Peyer's patch (tissue), 4 donors: ENCODE data around the gene KDELR3. TPM values are rescaled to one million over a fixed set of nuclear protein-coding genes. Genes with fewer than 3 reads are reported as not detected.

Experiments
- DNase-seq, 3 donors: peaks; one replicate each; pipeline ENCODE4 v3.0.0-alpha.2; 2017 to 2019
- H3K27ac ChIP-seq, 4 donors: fragments of 200-600 bp; sonication (generic); one replicate each; pipeline ENCODE4 v1.5.1; 2016 to 2019
- H3K27me3 ChIP-seq, 2 donors: fragments of 200-600 bp; sonication (generic); one replicate each; pipeline ENCODE4 v1.5.1; 2019
- H3K36me3 ChIP-seq, 3 donors: fragments of 200-600 bp; sonication (generic); one replicate each; pipeline ENCODE4 v1.5.1; 2016 to 2019
- H3K4me1 ChIP-seq, 4 donors: fragments of 200-600 bp; sonication (generic); one replicate each; pipeline ENCODE4 v1.5.1; 2016 to 2019
- H3K4me3 ChIP-seq, 4 donors: fragments of 200-600 bp; sonication (generic); 1 replicate in 3 of 4; 2 replicates in 1 of 4; pipeline ENCODE4 v1.5.1; 2016 to 2019; ENCODE audit warnings: mild to moderate bottlenecking in 1 of 4
- H3K9me3 ChIP-seq, 4 donors: fragments of 200-600 bp; sonication (generic); one replicate each; pipeline ENCODE4 v1.5.1; 2016 to 2019; ENCODE audit warnings: mild to moderate bottlenecking in 1 of 4
- CTCF ChIP-seq, 6 experiments: fragments of 450-650 bp in 4 of 6; fragments of 200-600 bp in 2 of 6; sonication (generic) in 1 of 6; IDR thresholded peaks; one replicate each; pipeline ENCODE4 v1.5.1; 2017 to 2019; ENCODE audit warnings: antibody characterized with exemption in 6 of 6, mild to moderate bottlenecking in 3 of 6, moderate library complexity in 1 of 6
- POLR2A ChIP-seq, 2 donors: fragments of 450-650 bp; IDR thresholded peaks; one replicate each; pipeline ENCODE4 v1.5.1; 2017; ENCODE audit warnings: antibody characterized with exemption in 2 of 2, mild to moderate bottlenecking in 2 of 2, moderate library complexity in 2 of 2
- total RNA-seq, 4 donors: library from RNA; depleted of rRNA; stranded (reverse); fragments of >200 nt; gene quantifications; one replicate each; pipeline ENCODE4 v1.1.0, GENCODE V29; 2016

Gene KDELR3
- total RNA-seq, 4 donors from 2014 or later: 2.5 to 20.0 (median 16.6) TPM

DNA sequence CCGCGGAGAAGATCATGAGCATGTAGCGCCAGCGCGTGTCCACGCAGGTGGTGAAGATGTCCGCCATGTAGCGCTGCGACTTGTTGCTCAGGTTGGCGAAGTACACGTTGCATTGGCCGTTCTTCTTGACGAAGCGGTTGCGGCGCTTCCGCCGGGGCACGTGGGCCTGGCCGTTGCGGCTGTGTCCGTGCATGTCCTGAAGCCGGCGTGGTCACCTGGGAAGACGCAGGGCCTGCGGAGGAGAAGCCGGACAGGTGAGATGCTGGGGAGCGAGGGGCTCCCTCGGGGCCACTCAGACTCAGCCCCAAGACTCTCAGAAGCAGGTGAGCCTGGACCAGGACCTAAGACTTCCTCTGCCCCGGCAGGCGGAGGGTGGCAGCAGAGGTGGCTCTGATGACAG lies 40.0 kb upstream of the KDELR3 start:
- Histone ChIP-seq H3K9me3 (no peaks in the 10 kb centered on the region), H3K27me3 (no peaks in the 10 kb centered on the region), H3K4me1 (peaks cover 0 to 13% (median 3%) of the 10 kb centered on the region in 4 donors), H3K4me3 (no peak overlapping the region), H3K36me3 (no peaks in the 10 kb centered on the region), H3K27ac (no peak overlapping the region)
- no peak for TF ChIP-seq CTCF (IDR thresholded peaks at IDR 0.05)
- TF ChIP-seq POLR2A (IDR thresholded peaks at IDR 0.05): no peak
- DNase-seq: no peak

DNA sequence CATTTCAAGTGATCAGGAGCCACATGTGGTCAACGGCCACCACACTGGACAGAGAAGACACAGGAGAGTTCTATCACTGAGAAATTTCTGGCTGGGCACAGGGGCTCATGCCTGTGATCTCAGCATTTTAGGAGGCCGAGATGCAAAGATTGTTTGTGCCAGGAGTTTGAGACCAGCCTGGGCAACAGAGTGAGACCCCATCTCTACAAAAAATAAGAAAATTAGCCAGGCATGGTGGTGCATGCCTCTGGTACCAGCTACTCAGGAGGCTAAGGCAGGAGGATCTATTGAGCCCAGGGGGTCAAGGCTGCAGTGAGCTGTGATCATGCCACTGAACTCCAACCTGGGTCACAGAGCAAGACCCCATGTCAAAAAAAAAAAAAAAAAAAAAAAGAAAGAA lies 39.2 kb upstream of the KDELR3 start:
- no peak overlapping the region for H3K4me3 ChIP-seq
- no peak for DNase-seq
- H3K4me1 ChIP-seq: peaks cover 0 to 5% (median under 1%) of the 10 kb centered on the region in 4 donors
- no peak for TF ChIP-seq POLR2A (IDR thresholded peaks at IDR 0.05)
- TF ChIP-seq CTCF (IDR thresholded peaks at IDR 0.05): no peak
- H3K27ac ChIP-seq: no peak overlapping the region
- no peaks in the 10 kb centered on the region for H3K9me3 ChIP-seq
- no peaks in the 10 kb centered on the region for H3K27me3 ChIP-seq
- no peaks in the 10 kb centered on the region for H3K36me3 ChIP-seq

DNA sequence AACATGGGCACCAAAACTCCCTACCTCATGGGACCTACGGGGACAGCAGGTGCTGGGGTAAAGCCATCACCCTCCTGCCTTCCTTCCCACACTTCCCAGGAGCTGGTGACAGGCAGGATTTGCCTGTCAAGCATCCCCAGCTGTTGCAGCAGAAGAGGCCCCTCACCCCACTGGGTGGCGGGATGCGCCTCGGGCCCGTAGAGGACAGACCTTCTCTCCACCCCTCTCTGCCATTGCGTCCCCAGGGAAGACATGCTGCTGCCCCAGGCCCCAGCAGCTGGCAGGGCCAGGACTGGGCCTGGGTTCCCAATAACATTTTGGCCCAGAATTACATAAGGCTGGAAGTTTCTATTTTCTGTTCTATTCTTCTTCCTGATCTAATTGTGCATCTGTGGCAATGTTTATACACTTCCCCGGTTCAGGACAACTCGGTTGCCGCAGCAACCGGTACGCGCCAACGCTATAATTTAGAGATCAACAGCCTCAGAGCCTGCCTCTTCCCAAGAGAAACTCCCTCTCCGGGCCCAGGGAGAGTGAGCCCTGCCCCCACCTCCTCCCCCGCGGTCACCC lies 38.3 kb upstream of the KDELR3 start:
- Histone ChIP-seq H3K27me3 (no peaks in the 10 kb centered on the region), H3K4me3 (no peak overlapping the region), H3K9me3 (no peaks in the 10 kb centered on the region), H3K4me1 (peaks cover 0 to 5% (median 0%) of the 10 kb centered on the region in 4 donors), H3K36me3 (no peaks in the 10 kb centered on the region), H3K27ac (no peak overlapping the region)
- no peak for DNase-seq
- TF ChIP-seq POLR2A (IDR thresholded peaks at IDR 0.05) (no peak), CTCF (IDR thresholded peaks at IDR 0.05) (no peak)

GRCh38 chr22:38431266-38432010 lies 36.5 kb upstream of the KDELR3 start:
- Histone ChIP-seq H3K9me3 (no peaks in the 10 kb centered on the region), H3K27ac (no peak overlapping the region), H3K4me1 (peaks cover 0 to 5% (median 0%) of the 10 kb centered on the region in 4 donors), H3K27me3 (no peaks in the 10 kb centered on the region), H3K36me3 (no peaks in the 10 kb centered on the region), H3K4me3 (no peak overlapping the region)
- TF ChIP-seq POLR2A (IDR thresholded peaks at IDR 0.05) (no peak), CTCF (IDR thresholded peaks at IDR 0.05) (no peak)
- DNase-seq: no peak

GRCh38 chr22:38432264-38432663 lies 35.6 kb upstream of the KDELR3 start:
- Histone ChIP-seq H3K27ac (no peak overlapping the region), H3K4me3 (no peak overlapping the region), H3K36me3 (no peaks in the 10 kb centered on the region), H3K4me1 (peaks cover 0 to 5% (median 0%) of the 10 kb centered on the region in 4 donors), H3K27me3 (no peaks in the 10 kb centered on the region), H3K9me3 (no peaks in the 10 kb centered on the region)
- TF ChIP-seq CTCF (IDR thresholded peaks at IDR 0.05): no peak
- TF ChIP-seq POLR2A (IDR thresholded peaks at IDR 0.05): no peak
- no peak for DNase-seq
